Measurements from ENCODE around the gene PAK5. TPM values are rescaled to one million over a fixed set of nuclear protein-coding genes. Genes with fewer than 3 reads are reported as not detected.

Gene PAK5
- total and polyA plus RNA-seq, 2 donors (not counting 1 experiment from before 2014, with no cell fraction given): not detected

DNA sequence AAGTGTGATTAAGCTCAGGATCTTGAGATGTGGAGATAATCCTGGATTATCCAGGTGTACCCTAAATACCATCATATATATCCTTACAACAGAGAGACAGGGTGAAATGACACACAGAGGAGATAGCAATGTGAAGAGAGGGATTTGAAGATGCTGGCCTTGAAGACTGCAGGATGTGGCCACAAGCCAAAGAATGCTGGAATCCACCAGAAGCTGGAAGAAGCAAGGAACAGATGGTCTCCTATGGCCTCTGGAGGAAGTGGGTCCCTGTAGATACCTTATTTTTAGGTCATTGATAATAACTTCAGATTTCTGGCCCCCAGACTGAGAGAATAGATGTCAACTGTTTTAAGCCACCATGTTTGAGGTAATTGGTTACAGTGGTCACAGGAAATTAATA lies 95.0 kb downstream of the PAK5 start:
- H3K27me3 Mint-ChIP-seq: no peaks in the 10 kb centered on the region

DNA sequence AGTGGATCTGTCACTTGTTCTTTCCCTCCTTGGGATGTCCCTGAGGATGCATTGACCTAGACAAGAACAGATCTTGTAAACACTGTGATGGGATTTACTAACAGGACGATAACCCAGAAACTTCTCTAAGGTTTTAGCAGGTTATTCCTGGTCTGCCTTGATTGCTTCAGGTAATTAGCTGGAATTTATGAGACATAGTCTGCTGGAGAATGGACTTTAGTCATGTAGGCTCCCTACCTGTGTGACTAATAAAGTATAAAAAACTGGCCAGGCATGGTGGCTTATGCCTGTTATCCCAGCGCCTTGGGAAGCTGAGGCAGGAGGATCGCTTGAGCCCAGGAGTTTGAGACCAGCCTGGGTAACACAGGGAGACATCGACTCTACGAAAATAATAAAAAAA lies 96.1 kb downstream of the PAK5 start:
- ATAC-seq (ENCODE audit: low read depth) (no peak), DNase-seq (no peak)
- Histone ChIP-seq H3K9ac (ENCODE audit: low read length) (no peak overlapping the region), H3K4me3 (ENCODE audit: control extremely low read depth in 1 of 5, extremely low read depth in 1 of 5, insufficient read depth in 1 of 5, low read depth in 2 of 5, low read length in 4 of 5) (no peak overlapping the region), H3K36me3 (replicated peaks in 1 of 2; ENCODE audit: control extremely low read depth in 1 of 2, control insufficient read depth in 1 of 2, extremely low read depth in 1 of 2, insufficient read depth in 2 of 2, low read length in 1 of 2) (no peaks in the 10 kb centered on the region), H3K4me2 (replicated peaks; ENCODE audit: low read depth, low read length, poor library complexity, severe bottlenecking) (no peak overlapping the region), H2AFZ (ENCODE audit: insufficient read depth, low read depth, low read length, poor library complexity, severe bottlenecking) (no peak overlapping the region), H4K20me1 (ENCODE audit: control insufficient read depth, insufficient read depth, low read length, poor library complexity, severe bottlenecking) (no peaks in the 10 kb centered on the region), H3K9me3 (ENCODE audit: control extremely low read depth in 1 of 3, control insufficient read depth in 2 of 3, insufficient read depth in 1 of 3, low read length in 2 of 3) (no peaks in the 10 kb centered on the region), H3K27ac (ENCODE audit: low read length in 2 of 2) (no peak overlapping the region), H3K27me3 (replicated peaks in 1 of 4; ENCODE audit: control extremely low read depth in 1 of 4, control insufficient read depth in 3 of 4, insufficient read depth in 4 of 4, low read length in 3 of 4) (no peaks in the 10 kb centered on the region), H3K4me1 (ENCODE audit: control insufficient read depth in 2 of 2, insufficient read depth in 2 of 2, low read length in 2 of 2) (no peaks in the 10 kb centered on the region), H3K79me2 (ENCODE audit: control insufficient read depth, insufficient read depth, low read length) (no peaks in the 10 kb centered on the region)
- TF ChIP-seq, protein P1, sequence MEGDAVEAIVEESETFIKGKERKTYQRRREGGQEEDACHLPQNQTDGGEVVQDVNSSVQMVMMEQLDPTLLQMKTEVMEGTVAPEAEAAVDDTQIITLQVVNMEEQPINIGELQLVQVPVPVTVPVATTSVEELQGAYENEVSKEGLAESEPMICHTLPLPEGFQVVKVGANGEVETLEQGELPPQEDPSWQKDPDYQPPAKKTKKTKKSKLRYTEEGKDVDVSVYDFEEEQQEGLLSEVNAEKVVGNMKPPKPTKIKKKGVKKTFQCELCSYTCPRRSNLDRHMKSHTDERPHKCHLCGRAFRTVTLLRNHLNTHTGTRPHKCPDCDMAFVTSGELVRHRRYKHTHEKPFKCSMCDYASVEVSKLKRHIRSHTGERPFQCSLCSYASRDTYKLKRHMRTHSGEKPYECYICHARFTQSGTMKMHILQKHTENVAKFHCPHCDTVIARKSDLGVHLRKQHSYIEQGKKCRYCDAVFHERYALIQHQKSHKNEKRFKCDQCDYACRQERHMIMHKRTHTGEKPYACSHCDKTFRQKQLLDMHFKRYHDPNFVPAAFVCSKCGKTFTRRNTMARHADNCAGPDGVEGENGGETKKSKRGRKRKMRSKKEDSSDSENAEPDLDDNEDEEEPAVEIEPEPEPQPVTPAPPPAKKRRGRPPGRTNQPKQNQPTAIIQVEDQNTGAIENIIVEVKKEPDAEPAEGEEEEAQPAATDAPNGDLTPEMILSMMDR (IDR thresholded peaks at IDR 0.05): no peak
- no peak for TF ChIP-seq EZH2 (IDR thresholded peaks at IDR 0.05; ENCODE audit: borderline replicate concordance, insufficient read depth, low read depth, low read length, poor library complexity, severe bottlenecking)
- intact Hi-C loops (cut with micrococcal nuclease): no loop called here
- Mint-ChIP-seq H3K27me3 (no peaks in the 10 kb centered on the region), H3K9me3 (ENCODE audit: insufficient read depth) (peaks cover 5% of the 10 kb centered on the region), H3K4me3 (no peak overlapping the region), H3K27ac (no peak overlapping the region), H3K4me1 (no peaks in the 10 kb centered on the region)
- ChIA-PET POLR2A (no interaction called here), CTCF (no interaction called here)
- 79% methylated on average over 4 of the region's 5 CpGs for WGBS (ENCODE audit: insufficient coverage)

More for the DNA sequence above, 95.0 kb downstream of the PAK5 start:
- no peak for TF ChIP-seq EZH2 (IDR thresholded peaks at IDR 0.05; ENCODE audit: borderline replicate concordance, insufficient read depth, low read depth, low read length, poor library complexity, severe bottlenecking)
- TF ChIP-seq, protein P1 (IDR thresholded peaks at IDR 0.05): no peak
- Mint-ChIP-seq H3K4me1 (no peaks in the 10 kb centered on the region), H3K4me3 (no peak overlapping the region), H3K9me3 (ENCODE audit: insufficient read depth) (peaks cover 5% of the 10 kb centered on the region), H3K27ac (no peak overlapping the region)
- no peak overlapping the region for H2AFZ ChIP-seq (ENCODE audit: insufficient read depth, low read depth, low read length, poor library complexity, severe bottlenecking)
- no peaks in the 10 kb centered on the region for H3K36me3 ChIP-seq (replicated peaks in 1 of 2; ENCODE audit: control extremely low read depth in 1 of 2, control insufficient read depth in 1 of 2, extremely low read depth in 1 of 2, insufficient read depth in 2 of 2, low read length in 1 of 2)
- no peaks in the 10 kb centered on the region for H3K9me3 ChIP-seq (ENCODE audit: control extremely low read depth in 1 of 3, control insufficient read depth in 2 of 3, insufficient read depth in 1 of 3, low read length in 2 of 3)
- intact Hi-C loops (cut with micrococcal nuclease): no loop called here
- no peaks in the 10 kb centered on the region for H3K4me1 ChIP-seq (ENCODE audit: control insufficient read depth in 2 of 2, insufficient read depth in 2 of 2, low read length in 2 of 2)
- ATAC-seq (ENCODE audit: low read depth) (no peak), DNase-seq (no peak)
- no peak overlapping the region for H3K4me3 ChIP-seq (ENCODE audit: control extremely low read depth in 1 of 5, extremely low read depth in 1 of 5, insufficient read depth in 1 of 5, low read depth in 2 of 5, low read length in 4 of 5)
- no peak overlapping the region for H3K27ac ChIP-seq (ENCODE audit: low read length in 2 of 2)
- no peaks in the 10 kb centered on the region for H4K20me1 ChIP-seq (ENCODE audit: control insufficient read depth, insufficient read depth, low read length, poor library complexity, severe bottlenecking)
- H3K27me3 ChIP-seq (replicated peaks in 1 of 4; ENCODE audit: control extremely low read depth in 1 of 4, control insufficient read depth in 3 of 4, insufficient read depth in 4 of 4, low read length in 3 of 4): no peaks in the 10 kb centered on the region
- ChIA-PET POLR2A (no interaction called here), CTCF (no interaction called here)
- no peak overlapping the region for H3K9ac ChIP-seq (ENCODE audit: low read length)
- H3K79me2 ChIP-seq (ENCODE audit: control insufficient read depth, insufficient read depth, low read length): no peaks in the 10 kb centered on the region
- no peak overlapping the region for H3K4me2 ChIP-seq (replicated peaks; ENCODE audit: low read depth, low read length, poor library complexity, severe bottlenecking)

All from B cell (primary cell).